ENCODE measurements around the gene OSBPL5.

Gene OSBPL5

GRCh38 chr11:3091081-3091845, 73.8 kb downstream of the OSBPL5 start (continued):
- TF ChIP-seq ZNF140 (tag by site-specific recombination; IDR thresholded peaks at IDR 0.05) = no peak
- TF ChIP-seq ZNF626 (tag by site-specific recombination; IDR thresholded peaks at IDR 0.05) = no peak
- no peak for TF ChIP-seq MZF1 (tag by site-specific recombination; IDR thresholded peaks at IDR 0.05; ENCODE audit: borderline replicate concordance)
- no peak for TF ChIP-seq ZNF560 (tag by site-specific recombination; IDR thresholded peaks at IDR 0.05; ENCODE audit: borderline replicate concordance)
- TF ChIP-seq, protein P1, sequence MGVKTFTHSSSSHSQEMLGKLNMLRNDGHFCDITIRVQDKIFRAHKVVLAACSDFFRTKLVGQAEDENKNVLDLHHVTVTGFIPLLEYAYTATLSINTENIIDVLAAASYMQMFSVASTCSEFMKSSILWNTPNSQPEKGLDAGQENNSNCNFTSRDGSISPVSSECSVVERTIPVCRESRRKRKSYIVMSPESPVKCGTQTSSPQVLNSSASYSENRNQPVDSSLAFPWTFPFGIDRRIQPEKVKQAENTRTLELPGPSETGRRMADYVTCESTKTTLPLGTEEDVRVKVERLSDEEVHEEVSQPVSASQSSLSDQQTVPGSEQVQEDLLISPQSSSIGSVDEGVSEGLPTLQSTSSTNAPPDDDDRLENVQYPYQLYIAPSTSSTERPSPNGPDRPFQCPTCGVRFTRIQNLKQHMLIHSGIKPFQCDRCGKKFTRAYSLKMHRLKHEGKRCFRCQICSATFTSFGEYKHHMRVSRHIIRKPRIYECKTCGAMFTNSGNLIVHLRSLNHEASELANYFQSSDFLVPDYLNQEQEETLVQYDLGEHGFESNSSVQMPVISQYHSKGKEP (tag by site-specific recombination; IDR thresholded peaks at IDR 0.05) = no peak

DNA sequence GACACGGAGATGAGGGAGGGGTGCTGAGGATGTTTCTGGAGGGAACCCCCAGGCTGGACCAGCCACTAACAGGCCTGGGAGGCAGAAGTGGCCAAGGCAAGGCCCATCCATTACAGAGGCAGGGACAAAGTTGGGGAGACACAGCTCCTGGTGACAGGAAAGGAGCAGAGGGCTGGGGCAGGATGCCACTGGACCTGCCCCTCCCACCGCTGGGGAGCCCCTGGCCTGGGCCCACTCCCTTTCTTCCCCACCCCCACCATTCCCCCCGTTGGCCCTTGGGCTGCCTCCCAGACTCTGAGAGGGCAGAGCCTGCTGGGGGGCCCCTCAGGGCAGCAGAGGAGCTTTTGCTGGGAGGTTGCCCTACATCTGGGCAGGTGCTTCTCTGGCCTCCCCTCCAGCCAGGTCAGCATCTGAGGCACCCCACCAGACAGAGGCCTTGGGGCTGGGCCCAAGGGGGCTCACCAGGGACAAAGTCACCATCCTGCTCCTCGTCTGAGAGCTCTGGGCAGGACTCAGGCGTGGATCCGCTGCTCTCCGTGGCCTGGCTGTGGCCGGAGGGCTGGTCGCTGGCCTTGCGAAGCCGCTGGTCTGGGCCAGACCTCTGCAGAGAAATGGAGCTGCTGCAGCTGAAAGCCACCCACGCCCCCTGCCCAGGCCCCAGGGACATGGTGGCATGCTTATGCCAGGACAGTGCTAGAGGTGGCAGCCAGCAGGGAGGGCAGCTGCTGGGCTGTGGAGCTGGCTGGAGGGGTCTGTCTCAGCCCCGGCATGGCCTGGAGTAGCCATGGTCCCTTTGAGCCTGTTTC, 74.8 kb downstream of the OSBPL5 start:
- Histone ChIP-seq H3K4me1 (ENCODE audit: control insufficient read depth, insufficient read depth, low read length) (no peaks in the 10 kb centered on the region), H3K9me3 (ENCODE audit: control insufficient read depth, insufficient read depth, low read depth, low read length) (no peaks in the 10 kb centered on the region), H3K27ac (ENCODE audit: extremely low read depth, low read depth, low read length) (no peak overlapping the region), H3K4me3 (ENCODE audit: low read depth, low read length) (no peak overlapping the region), H3K36me3 (ENCODE audit: control insufficient read depth in 2 of 2, insufficient read depth in 1 of 2, low read length in 2 of 2) (peaks cover 0 to 20% of the 10 kb centered on the region in 2 experiments; a peak in 1 of 3 replicates)
- ChIA-PET POLR2A (interaction anchor here (0.9 to 2.6 kb wide), 5 partner anchors 33 to 98 kb away, joined by 3 to 12 read pairs (median 4); partner anchors contain the start of genes CARS1 and NAP1L4), CTCF (interaction anchor here (0.6 to 7.3 kb wide), 20 partner anchors 8 to 557 kb away, joined by 3 to 144 read pairs (median 6); no protein-coding TSS in a partner anchor)
- TF ChIP-seq, protein P2, sequence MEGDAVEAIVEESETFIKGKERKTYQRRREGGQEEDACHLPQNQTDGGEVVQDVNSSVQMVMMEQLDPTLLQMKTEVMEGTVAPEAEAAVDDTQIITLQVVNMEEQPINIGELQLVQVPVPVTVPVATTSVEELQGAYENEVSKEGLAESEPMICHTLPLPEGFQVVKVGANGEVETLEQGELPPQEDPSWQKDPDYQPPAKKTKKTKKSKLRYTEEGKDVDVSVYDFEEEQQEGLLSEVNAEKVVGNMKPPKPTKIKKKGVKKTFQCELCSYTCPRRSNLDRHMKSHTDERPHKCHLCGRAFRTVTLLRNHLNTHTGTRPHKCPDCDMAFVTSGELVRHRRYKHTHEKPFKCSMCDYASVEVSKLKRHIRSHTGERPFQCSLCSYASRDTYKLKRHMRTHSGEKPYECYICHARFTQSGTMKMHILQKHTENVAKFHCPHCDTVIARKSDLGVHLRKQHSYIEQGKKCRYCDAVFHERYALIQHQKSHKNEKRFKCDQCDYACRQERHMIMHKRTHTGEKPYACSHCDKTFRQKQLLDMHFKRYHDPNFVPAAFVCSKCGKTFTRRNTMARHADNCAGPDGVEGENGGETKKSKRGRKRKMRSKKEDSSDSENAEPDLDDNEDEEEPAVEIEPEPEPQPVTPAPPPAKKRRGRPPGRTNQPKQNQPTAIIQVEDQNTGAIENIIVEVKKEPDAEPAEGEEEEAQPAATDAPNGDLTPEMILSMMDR (tag by site-specific recombination; IDR thresholded peaks at IDR 0.05) = no peak
- TF ChIP-seq, protein P3, sequence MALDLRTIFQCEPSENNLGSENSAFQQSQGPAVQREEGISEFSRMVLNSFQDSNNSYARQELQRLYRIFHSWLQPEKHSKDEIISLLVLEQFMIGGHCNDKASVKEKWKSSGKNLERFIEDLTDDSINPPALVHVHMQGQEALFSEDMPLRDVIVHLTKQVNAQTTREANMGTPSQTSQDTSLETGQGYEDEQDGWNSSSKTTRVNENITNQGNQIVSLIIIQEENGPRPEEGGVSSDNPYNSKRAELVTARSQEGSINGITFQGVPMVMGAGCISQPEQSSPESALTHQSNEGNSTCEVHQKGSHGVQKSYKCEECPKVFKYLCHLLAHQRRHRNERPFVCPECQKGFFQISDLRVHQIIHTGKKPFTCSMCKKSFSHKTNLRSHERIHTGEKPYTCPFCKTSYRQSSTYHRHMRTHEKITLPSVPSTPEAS (tag by site-specific recombination; IDR thresholded peaks at IDR 0.05) = no peak
- TF ChIP-seq PRDM6 (tag by site-specific recombination; IDR thresholded peaks at IDR 0.05) = no peak
- no peak for TF ChIP-seq ZNF174 (tag by site-specific recombination; IDR thresholded peaks at IDR 0.05)
- no peak for TF ChIP-seq ZEB2 (tag by site-specific recombination; IDR thresholded peaks at IDR 0.05)
- TF ChIP-seq ZNF664 (tag by site-specific recombination; IDR thresholded peaks at IDR 0.05) = no peak
- no peak for TF ChIP-seq BCL11A (tag by site-specific recombination; IDR thresholded peaks at IDR 0.05; ENCODE audit: low read depth)
- TF ChIP-seq ZNF48 (tag by site-specific recombination; IDR thresholded peaks at IDR 0.05) = no peak
- TF ChIP-seq, protein P4, sequence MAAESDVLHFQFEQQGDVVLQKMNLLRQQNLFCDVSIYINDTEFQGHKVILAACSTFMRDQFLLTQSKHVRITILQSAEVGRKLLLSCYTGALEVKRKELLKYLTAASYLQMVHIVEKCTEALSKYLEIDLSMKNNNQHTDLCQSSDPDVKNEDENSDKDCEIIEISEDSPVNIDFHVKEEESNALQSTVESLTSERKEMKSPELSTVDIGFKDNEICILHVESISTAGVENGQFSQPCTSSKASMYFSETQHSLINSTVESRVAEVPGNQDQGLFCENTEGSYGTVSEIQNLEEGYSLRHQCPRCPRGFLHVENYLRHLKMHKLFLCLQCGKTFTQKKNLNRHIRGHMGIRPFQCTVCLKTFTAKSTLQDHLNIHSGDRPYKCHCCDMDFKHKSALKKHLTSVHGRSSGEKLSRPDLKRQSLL (tag by site-specific recombination; IDR thresholded peaks at IDR 0.05) = no peak
- no peak for TF ChIP-seq ZNF621 (tag by site-specific recombination; IDR thresholded peaks at IDR 0.05)
- no peak for TF ChIP-seq KLF16 (tag by site-specific recombination; IDR thresholded peaks at IDR 0.05)
- TF ChIP-seq, protein P5, sequence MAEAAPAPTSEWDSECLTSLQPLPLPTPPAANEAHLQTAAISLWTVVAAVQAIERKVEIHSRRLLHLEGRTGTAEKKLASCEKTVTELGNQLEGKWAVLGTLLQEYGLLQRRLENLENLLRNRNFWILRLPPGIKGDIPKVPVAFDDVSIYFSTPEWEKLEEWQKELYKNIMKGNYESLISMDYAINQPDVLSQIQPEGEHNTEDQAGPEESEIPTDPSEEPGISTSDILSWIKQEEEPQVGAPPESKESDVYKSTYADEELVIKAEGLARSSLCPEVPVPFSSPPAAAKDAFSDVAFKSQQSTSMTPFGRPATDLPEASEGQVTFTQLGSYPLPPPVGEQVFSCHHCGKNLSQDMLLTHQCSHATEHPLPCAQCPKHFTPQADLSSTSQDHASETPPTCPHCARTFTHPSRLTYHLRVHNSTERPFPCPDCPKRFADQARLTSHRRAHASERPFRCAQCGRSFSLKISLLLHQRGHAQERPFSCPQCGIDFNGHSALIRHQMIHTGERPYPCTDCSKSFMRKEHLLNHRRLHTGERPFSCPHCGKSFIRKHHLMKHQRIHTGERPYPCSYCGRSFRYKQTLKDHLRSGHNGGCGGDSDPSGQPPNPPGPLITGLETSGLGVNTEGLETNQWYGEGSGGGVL (tag by site-specific recombination; IDR thresholded peaks at IDR 0.05) = no peak
- TF ChIP-seq ZNF558 (tag by site-specific recombination; IDR thresholded peaks at IDR 0.05) = no peak

Data from HEK293 (cell line).